Measurements from ENCODE around the gene ACAD11.

DNA sequence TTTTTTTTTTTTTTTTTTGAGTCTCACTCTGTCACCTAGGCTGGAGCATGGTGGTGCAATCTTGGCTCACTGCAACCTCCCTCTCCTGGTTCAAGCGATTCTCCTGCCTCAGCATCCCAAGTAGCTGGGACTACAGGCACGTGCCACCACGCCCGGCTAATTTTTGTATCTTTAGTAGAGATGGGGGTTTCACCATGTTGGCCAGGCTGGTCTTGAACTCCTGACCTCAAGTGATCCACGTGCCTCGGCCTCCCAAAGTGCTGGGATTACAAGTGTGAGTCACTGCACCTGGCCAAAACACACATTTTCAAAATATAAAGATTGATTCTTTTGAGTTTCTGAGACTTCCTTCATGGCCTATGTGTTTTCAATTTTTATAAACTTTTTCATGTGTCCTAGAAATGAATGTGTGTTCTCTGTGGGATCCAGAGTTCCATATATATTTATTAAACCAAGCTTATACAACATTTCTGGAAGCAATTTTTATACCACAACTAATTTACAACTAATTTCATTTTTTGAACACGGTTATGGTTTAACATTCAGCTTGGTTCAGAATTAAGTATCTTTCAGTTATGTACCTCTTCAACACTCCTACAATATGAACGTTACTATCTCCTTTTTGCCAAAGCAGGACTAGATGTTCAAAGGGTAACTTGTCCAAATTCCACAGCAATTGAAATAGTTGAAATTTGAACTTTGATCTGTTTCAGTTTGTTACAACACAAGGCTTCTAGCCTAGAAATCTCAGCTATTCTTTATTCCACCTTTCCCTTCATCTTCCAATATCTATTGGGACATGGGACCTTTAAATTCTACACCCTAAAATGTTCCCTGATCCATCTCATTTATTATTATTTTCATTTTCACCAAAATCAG lies 1.5 kb downstream of the ACAD11 start:
- TF ChIP-seq, protein P1, sequence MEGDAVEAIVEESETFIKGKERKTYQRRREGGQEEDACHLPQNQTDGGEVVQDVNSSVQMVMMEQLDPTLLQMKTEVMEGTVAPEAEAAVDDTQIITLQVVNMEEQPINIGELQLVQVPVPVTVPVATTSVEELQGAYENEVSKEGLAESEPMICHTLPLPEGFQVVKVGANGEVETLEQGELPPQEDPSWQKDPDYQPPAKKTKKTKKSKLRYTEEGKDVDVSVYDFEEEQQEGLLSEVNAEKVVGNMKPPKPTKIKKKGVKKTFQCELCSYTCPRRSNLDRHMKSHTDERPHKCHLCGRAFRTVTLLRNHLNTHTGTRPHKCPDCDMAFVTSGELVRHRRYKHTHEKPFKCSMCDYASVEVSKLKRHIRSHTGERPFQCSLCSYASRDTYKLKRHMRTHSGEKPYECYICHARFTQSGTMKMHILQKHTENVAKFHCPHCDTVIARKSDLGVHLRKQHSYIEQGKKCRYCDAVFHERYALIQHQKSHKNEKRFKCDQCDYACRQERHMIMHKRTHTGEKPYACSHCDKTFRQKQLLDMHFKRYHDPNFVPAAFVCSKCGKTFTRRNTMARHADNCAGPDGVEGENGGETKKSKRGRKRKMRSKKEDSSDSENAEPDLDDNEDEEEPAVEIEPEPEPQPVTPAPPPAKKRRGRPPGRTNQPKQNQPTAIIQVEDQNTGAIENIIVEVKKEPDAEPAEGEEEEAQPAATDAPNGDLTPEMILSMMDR (IDR thresholded peaks at IDR 0.05) = no peak
- TF ChIP-seq POLR2AphosphoS5 (IDR thresholded peaks at IDR 0.05; ENCODE audit: low read depth, low read length) (no peak), SIN3A (IDR thresholded peaks at IDR 0.05; ENCODE audit: borderline replicate concordance, insufficient read depth, low read depth, low read length) (no peak)
- TF ChIP-seq, protein P2, sequence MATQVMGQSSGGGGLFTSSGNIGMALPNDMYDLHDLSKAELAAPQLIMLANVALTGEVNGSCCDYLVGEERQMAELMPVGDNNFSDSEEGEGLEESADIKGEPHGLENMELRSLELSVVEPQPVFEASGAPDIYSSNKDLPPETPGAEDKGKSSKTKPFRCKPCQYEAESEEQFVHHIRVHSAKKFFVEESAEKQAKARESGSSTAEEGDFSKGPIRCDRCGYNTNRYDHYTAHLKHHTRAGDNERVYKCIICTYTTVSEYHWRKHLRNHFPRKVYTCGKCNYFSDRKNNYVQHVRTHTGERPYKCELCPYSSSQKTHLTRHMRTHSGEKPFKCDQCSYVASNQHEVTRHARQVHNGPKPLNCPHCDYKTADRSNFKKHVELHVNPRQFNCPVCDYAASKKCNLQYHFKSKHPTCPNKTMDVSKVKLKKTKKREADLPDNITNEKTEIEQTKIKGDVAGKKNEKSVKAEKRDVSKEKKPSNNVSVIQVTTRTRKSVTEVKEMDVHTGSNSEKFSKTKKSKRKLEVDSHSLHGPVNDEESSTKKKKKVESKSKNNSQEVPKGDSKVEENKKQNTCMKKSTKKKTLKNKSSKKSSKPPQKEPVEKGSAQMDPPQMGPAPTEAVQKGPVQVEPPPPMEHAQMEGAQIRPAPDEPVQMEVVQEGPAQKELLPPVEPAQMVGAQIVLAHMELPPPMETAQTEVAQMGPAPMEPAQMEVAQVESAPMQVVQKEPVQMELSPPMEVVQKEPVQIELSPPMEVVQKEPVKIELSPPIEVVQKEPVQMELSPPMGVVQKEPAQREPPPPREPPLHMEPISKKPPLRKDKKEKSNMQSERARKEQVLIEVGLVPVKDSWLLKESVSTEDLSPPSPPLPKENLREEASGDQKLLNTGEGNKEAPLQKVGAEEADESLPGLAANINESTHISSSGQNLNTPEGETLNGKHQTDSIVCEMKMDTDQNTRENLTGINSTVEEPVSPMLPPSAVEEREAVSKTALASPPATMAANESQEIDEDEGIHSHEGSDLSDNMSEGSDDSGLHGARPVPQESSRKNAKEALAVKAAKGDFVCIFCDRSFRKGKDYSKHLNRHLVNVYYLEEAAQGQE (IDR thresholded peaks at IDR 0.05; ENCODE audit: insufficient read depth in 1 of 2, low read depth in 2 of 2, low read length in 1 of 2) = no peak
